GM18861 (cell line): Measurements from ENCODE around the gene PTPN21.

Experiments used
- ATAC-seq: cut with Tn5 transposase; IDR thresholded peaks from one replicate; pipeline ENCODE4 v1.9.1; 2021; ENCODE audit not compliant: unreplicated experiment

PTPN21 gene

GRCh38 chr14:88554457-88555286 is at the start of gene PTPN21:
Gene PTPN21, minus strand, starts transcription at chr14:88555007. Its CDS starts 4,590 bp downstream, at chr14:88550417.
- no peak for ATAC-seq

GRCh38 chr14:88604212-88604611 is 49.4 kb upstream of the PTPN21 start:
- ATAC-seq: no peak

GRCh38 chr14:88599761-88600439 is 45.1 kb upstream of the PTPN21 start:
- ATAC-seq: peak; percentile 94

- no peak for ATAC-seq
Measured at GRCh38 chr14:88599326-88599725, 44.5 kb upstream of the PTPN21 start.

GRCh38 chr14:88598097-88598675 is 43.4 kb upstream of the PTPN21 start:
- ATAC-seq: no peak

- no peak for ATAC-seq
Measured at GRCh38 chr14:88597601-88598000, 42.8 kb upstream of the PTPN21 start.

- ATAC-seq: no peak
Measured at GRCh38 chr14:88597038-88597437, 42.2 kb upstream of the PTPN21 start.

GRCh38 chr14:88592031-88592430 is 37.2 kb upstream of the PTPN21 start:
- ATAC-seq: no peak

- ATAC-seq: no peak
Measured at GRCh38 chr14:88590173-88590572, 35.4 kb upstream of the PTPN21 start.

- ATAC-seq: no peak
Measured at GRCh38 chr14:88588081-88588480, 33.3 kb upstream of the PTPN21 start.

- ATAC-seq: no peak
Measured at GRCh38 chr14:88584451-88584850, 29.6 kb upstream of the PTPN21 start.

- ATAC-seq: no peak
Measured at GRCh38 chr14:88576222-88576621, 21.4 kb upstream of the PTPN21 start.

- ATAC-seq: no peak
Measured at GRCh38 chr14:88572117-88572516, 17.3 kb upstream of the PTPN21 start.

GRCh38 chr14:88568196-88568595 is 13.4 kb upstream of the PTPN21 start:
- ATAC-seq: no peak

- no peak for ATAC-seq
Measured at GRCh38 chr14:88565427-88565826, 10.6 kb upstream of the PTPN21 start.

- ATAC-seq: no peak
Measured at GRCh38 chr14:88563845-88564244, 9.0 kb upstream of the PTPN21 start.

- peak; percentile 91 for ATAC-seq
Measured at GRCh38 chr14:88562831-88563686, 8.3 kb upstream of the PTPN21 start, which contains the start of gene ZC3H14. Gene ZC3H14, plus strand, starts transcription at chr14:88563037. Its CDS starts 97 bp downstream, at chr14:88563134.

GRCh38 chr14:88562532-88562830 is 7.7 kb upstream of the PTPN21 start:
- ATAC-seq: no peak

- ATAC-seq: no peak
Measured at GRCh38 chr14:88559852-88560251, 5.0 kb upstream of the PTPN21 start.

- no peak for ATAC-seq
Measured at GRCh38 chr14:88556581-88556980, 1.8 kb upstream of the PTPN21 start.

- no peak for ATAC-seq
Measured at GRCh38 chr14:88553886-88554456, 836 bp downstream of the PTPN21 start.
